HG02642 (cell line): ENCODE data around the gene TUBD1.
"Not testable (repeated sequence)": the region's sequence is repeated elsewhere in the genome, so short reads cannot be mapped to it uniquely, and the experiment has no call there.

Experiments
- ATAC-seq: cut with Tn5 transposase; IDR thresholded peaks from one replicate; pipeline ENCODE4 v1.9.1; 2021; ENCODE audit warnings: mild to moderate bottlenecking; ENCODE audit not compliant: unreplicated experiment, poor library complexity

TUBD1 gene

DNA sequence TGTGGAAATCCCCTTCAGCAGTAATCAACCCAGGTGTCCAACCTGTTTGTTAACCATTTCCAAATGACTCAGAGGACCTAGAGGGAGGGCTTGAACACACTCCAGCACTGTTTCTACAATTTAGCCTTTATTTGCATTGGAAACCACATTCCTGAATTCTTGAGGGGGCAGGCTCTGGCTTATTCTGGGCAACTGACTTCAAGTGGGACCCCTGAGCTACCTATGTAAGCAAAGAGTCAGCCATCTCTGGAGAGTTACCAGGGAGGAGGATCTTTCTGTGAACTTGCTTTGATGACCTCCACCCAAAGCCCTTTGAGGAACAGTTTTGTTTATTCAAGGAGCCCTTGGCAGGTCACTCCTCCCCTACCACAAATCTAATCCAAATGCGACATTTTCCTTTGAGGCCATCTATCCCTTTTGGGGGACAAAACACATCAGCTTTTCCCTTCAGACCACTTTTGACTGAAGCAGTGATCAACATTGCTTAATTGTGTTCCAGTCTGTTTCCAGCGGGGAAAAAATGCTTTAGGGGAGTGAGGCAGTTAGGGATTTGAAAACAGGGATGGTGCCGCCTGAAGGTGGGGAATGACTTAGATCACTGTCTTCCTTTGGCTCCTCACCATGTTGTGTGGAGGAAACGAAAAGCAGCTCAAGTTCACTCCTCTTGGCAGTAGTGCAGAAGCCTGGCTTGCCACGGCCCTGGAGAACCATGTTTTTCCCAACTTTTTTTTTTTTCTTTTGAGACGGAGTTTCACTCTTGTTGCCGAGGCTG, 46.2 kb downstream of the TUBD1 start:
- ATAC-seq = peak; percentile 41

DNA sequence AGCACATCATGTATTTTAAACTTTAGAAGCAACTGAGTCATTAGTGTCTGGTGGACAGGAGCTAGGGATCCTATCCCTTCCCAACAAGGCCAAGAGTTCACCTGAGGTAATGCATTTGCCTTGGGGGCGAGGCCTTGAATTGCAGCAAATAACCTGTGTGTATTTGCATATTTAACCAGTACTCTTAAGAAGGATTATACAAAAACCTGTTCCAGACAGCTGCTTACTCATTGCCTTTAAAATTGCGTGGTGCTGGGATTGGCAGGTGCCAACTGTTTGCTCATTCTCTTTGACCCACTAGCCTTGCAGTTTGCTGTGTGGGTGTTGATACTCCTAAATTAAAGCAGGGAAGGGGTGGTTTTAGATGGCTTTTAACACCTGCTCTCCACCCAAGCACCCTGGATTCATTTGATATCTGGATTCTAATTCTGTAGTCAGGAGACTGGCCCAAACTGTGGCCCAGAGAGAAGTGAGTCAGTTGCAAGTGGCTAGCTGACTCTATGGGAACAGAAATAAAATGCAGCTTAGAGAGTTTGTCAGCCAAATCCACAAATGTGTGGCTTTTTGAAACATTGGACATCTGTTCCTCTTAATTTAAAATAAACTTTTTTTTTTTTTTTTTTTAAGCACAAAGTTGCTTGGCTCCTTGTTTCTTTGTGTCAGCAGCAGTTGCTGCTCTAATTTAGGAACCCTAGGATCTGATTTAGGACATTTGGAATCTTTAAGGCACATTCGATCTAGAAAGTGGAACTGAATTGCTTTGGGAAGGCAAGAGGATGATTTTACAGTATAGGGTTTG, 46.9 kb downstream of the TUBD1 start:
- ATAC-seq = peak; percentile 26

DNA sequence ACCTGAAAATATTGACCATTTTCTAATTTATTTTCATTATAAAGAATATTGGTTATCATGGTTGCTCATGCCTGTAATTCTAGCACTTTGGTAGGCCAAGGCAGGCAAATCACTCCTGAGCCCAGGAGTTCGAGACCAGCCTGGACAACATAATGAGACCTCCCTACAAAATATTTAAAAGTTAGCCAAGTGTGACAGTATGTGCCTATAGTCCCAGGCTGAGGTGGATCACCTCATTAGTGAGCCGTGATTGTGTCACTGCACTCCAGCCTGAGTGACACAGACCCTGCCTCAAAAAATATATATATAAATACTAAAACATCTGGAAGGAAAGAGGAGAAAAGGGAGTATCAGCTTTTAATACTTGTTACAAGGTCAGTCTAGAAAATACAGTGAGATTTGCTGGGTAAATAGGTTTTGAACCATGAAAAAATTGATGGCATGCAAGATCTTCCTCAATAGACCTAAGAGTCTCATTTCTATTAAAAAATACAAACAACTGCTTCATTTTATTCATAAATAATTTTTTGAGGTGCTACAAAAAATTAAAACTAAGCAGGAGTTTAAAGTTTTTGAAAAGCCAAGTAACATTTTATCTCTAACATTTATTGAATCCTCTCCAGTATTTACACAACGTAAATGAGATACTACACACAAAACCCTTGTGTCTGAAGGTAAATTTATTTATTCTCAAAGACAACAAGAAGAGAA, 47.7 kb downstream of the TUBD1 start:
- ATAC-seq = no peak

DNA sequence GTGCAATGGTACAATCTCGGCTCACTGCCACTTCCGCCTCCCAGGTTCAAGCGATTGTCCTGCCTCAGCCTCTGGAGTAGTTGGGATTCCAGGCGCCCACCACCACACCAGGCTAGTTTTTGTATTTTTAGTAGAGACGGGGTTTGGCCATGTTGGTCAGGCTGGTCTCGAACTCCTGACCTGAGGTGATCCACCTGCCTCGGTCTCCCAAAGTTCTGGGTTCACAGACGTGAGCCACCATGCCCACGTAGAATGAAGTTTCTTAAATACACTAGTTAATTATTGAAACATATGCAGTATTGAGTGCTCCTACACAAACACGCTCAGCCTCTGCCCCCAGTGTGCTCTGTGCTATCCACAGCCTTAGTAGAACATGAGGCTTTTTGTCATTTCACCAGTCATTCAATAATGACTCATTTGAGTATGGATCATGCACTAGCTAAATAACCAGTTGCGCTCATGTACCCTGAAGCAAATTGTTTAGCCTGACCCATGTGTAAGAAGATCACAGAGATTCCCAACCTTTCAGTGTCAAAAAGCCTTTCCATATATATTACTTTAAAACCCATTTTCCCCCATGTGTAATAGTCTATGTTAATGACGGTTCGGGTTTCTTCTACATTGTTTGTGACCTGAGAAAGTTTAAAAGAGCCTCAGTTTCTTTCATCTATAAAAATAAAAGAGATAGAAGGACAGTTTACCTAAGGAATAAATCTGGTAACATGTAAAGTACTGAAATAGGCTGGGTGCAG, 49.7 kb downstream of the TUBD1 start:
- ATAC-seq = peak; percentile 35

DNA sequence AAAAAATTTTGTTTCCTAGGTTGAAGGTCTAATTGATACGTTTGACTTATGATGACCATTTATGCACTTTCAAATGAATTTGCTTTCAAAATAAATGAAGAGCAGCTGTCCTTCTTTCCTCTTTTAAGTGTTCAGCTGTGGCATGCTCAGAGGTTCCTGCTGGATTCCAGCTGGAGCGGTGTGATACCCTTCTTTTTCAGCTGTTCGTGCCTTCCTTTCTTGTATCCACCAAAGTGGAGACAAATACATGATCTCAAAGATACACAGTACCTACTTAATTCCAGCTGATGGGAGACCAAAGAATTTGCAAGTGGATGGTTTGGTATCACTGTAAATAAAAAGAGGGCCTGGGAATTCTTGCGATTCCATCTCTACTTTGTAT, 50.9 kb downstream of the TUBD1 start:
- ATAC-seq = not testable (repeated sequence)

DNA sequence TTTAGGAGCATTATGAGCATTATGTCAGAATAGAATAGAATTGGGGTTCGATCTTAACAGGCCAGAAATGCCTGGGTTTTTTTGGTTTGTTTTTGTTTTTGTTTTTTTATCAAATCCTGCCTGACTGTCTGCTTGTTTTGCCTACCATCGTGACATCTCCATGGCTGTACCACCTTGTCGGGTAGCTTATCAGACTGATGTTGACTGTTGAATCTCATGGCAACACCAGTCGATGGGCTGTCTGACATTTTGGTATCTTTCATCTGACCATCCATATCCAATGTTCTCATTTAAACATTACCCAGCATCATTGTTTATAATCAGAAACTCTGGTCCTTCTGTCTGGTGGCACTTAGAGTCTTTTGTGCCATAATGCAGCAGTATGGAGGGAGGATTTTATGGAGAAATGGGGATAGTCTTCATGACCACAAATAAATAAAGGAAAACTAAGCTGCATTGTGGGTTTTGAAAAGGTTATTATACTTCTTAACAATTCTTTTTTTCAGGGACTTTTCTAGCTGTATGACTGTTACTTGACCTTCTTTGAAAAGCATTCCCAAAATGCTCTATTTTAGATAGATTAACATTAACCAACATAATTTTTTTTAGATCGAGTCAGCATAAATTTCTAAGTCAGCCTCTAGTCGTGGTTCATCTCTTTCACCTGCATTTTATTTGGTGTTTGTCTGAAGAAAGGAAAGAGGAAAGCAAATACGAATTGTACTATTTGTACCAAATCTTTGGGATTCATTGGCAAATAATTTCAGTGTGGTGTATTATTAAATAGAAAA, 51.5 kb downstream of the TUBD1 start:
- ATAC-seq = not testable (repeated sequence)

DNA sequence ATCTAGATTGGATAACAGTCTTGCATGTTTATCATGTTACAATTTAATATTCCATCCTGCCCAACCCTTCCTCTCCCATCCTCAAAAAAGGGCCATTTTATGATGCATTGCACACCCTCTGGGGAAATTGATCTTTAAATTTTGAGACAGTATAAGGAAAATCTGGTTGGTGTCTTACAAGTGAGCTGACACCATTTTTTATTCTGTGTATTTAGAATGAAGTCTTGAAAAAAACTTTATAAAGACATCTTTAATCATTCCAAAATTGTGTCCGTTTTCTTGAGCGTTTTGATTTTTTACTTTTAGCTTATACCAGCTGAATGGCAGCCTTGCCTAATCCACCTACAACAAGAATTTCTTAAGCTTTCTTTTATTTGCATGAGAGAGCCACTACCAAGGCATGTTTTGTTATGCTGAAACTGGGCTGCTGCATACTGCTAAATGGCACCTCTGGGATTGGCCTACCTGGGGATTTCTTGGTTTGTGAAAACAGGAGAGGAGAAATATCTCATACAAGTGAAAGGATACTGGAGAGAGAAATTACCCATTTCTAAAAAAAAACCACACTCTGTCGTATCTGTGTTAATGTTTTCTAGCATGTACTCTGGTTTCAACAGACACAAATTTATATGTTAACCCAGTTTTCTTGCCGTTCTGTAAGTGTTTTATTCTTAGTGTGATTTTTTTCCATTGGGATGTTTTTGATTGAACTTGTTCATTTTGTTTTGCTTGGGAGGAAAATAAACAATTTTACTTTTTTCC, 52.2 kb downstream of the TUBD1 start:
- ATAC-seq = no peak

DNA sequence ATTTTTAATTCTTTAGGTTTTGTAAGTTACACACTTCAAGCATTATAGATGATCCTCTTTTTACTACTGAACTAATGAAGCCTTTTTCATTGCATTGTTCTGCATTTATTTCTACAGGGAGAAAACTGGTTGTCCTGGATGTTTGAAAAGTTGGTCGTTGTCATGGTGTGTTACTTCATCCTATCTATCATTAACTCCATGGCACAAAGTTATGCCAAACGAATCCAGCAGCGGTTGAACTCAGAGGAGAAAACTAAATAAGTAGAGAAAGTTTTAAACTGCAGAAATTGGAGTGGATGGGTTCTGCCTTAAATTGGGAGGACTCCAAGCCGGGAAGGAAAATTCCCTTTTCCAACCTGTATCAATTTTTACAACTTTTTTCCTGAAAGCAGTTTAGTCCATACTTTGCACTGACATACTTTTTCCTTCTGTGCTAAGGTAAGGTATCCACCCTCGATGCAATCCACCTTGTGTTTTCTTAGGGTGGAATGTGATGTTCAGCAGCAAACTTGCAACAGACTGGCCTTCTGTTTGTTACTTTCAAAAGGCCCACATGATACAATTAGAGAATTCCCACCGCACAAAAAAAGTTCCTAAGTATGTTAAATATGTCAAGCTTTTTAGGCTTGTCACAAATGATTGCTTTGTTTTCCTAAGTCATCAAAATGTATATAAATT, 53.0 kb downstream of the TUBD1 start:
- ATAC-seq = no peak

DNA sequence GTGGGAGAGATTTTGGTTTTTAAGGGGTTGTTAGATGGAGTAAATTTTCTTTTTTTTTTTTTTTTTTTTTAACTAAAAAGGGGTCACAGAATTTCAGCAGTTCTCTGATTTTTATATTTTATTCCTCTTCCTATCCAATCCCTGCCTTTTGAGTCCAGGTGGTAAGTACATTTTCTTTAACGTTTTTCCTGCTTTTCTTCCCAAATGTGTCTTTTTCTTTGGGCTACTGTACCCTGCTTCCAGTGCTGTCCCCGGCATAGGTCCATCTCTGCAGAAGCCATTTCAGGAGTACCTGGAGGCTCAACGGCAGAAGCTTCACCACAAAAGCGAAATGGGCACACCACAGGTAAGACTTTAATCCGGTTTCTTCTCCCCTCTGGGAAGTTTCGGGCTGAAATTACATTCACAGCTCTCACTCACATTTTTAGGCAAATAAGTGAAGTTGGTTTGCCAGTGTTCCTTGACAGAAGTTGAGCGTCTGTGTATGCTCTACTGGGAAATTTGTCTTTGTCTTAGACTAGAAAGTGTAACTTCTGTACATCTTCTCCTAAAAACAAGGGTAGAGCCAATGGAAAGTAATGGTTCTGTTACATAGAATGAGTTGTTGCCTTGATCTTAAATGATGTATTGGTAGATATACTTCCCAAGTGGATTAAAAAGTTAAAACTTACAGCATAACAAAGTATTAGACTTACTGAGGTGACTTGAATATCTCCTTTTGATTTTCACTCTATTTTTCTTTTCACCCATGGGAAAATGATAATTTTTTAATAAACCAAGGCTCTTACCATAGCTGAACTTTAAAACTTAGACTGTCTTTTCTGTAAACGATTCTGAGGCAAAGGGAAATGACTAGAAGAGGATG, 54.5 kb downstream of the TUBD1 start:
- no peak for ATAC-seq

DNA sequence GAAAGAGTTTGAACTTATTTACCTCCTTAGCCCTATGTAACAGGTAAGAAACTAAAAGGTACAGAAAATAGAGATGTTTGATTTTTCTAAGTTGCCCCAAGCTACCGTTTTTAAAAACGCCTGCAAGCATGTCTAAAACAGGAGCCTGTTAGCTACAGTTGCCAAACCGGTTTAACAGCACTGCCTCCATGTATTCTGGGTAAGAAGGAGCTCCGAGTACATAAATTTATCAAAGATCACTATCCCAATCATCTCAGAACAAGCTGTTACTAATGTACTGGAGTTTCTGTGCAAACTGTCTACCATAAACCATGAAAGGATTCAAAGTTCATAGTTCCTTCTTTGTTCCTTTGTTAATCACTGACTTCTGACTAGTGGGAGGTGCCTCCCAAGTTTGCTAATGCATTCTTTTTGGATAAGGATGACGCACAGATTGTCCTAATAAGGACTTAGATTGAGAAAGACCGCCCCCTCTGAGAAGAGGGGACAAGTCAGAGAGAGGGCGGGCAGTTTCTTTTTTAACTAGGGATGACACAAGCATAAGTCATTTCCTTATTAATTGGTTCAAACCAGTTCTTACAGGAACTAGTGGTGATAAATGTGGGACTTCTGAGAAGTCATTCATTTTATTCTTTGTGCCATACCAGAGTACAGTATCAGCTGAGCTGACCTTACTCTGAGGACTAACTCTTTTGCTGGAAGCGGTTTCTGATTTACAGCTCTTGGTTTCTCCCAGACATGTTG, 55.3 kb downstream of the TUBD1 start:
- peak; percentile 84 for ATAC-seq

DNA sequence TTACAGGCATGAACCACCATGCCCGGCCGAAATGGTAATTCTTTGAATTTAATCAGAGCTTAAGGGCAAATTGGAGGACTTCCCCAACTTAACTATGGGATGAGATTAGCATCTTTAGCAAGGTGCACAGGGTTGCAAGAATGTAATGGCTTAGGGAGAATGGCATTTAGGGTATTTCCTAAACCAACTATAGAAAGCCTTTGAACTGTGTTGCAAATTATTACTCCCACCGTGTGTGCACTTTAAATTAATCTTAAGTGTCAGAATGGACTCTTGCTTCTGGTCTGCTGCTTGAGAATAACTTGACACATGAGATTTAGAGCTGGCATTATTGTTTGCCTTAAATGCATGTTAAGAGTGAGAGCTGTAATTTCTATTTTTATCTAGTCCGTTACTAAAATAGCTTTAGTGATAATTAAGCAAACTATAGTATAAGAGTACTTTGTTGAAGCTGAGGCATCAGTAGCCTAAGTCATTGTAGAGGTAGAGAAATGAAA, 59.8 kb downstream of the TUBD1 start:
- ATAC-seq = no peak

DNA sequence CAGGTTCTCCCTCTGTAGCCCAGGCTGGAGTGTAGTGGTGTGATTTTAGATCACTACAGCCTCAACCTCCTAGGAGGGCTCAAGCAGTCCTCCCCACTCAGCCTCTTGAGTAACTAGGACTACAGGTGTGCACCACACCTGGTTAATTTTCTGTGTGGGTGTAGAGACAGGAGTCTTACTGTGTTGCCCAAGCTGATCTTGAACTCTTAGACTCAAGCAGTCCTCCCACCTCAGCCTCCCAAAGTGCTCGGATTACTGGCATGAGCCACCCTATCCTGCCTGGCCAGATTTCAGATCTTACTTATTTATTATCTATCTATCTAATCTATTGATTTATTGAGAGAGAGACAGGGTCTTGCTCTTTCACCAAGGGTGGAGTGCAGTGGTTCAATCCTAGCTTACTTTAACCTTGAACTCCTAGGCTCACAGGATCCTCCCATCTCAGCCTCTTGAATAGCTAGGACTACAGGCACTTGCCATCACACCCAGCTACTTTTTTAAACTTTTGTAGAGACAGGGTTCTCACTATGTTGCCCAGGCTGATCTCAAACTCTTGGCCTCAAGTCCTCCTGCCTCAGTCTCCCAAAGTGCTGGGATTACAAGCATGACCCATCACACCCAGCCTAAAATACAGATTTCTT, 61.8 kb downstream of the TUBD1 start:
- no peak for ATAC-seq

DNA sequence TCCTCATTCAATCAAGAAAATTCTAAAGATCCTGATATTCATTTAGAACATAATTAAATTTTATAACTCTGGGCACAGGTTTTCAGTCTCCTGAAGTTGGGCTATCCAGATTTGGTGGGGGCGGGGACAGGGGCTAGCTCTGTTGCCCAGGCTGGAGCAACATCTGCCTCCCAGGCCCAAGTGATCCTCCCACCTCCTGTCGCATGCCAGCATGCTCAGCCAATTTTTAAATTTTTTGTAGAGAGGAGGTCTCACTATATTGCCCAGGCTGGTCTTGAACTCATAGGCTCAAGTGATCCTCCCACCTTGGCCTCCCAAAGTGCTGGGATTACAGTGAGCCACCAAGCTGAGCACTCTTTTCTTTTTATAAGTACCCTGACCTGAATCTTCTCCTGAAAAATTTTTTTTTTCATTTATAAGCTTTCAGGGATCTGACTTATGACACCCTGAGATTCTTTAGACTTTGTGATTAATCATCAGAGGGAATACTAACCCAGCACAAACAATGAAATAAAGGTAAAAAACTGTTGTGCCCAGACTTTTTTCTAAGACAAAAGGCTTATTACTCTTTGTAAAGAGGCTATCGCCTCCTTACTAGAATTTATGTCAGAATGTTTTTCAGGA, 62.6 kb downstream of the TUBD1 start:
- no peak for ATAC-seq

DNA sequence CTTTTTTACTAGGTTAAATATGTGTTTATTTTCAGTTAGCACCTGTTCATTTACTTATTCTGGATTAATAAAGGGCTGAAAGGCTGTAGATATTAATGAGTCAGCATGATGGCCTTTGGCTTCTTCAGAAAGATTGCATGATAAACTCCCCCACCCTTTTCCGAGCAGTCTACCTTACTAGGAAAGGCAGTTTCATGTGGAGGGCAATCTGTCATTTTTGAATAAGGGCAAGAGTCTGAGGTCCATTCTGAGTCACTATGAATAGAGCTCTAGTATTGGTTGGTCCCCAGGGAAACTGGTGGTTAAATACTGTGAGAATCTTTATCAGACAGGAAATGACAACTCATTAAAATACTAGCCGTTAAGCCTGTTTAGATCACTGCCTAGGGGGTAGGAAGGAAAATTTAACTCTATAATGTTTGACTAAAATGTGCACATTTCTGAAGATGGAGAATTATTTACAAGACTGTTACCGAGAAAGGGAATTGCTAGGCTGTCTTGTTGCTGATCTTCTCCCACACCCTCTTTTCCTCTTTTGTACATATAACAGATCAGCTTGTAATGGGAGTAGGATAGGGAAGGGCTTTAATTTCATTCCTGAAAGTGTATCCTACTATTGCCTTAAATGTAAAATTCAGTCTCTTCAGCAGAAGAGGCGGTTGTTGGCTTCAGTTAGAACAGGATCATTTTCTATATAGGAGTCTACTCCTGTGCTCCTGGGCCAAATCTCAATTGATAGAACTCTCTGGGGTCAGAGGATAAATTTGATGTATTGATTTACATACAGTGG, 63.3 kb downstream of the TUBD1 start:
- ATAC-seq = peak; percentile 62

DNA sequence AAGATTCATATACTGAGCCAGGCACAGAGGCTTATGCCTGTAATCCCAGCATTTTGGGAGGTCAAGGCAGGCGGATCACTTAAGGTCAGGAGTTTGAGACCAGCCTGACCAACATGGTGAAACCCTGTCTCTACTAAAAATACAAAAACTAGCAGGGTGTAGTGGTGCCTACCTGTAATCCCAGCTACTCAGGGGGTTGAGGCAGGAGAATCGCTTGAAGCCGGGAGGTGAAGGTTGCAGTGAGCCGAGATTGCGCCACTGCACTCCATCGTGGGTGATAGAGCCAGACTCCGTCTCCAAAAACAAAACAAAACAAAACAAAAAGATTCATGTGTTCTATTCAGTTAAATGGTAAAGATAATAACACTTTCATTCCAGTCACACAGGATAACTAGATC, 63.9 kb downstream of the TUBD1 start:
- not testable (repeated sequence) for ATAC-seq
